GM19328 (cell line): Measurements from ENCODE around the gene PLXDC2.

ENCODE experiments used
- ATAC-seq: cut with Tn5 transposase; IDR thresholded peaks from one replicate; pipeline ENCODE4 v1.9.1; 2021; ENCODE audit warnings: mild to moderate bottlenecking, moderate library complexity; ENCODE audit not compliant: unreplicated experiment

The PLXDC2 gene

DNA sequence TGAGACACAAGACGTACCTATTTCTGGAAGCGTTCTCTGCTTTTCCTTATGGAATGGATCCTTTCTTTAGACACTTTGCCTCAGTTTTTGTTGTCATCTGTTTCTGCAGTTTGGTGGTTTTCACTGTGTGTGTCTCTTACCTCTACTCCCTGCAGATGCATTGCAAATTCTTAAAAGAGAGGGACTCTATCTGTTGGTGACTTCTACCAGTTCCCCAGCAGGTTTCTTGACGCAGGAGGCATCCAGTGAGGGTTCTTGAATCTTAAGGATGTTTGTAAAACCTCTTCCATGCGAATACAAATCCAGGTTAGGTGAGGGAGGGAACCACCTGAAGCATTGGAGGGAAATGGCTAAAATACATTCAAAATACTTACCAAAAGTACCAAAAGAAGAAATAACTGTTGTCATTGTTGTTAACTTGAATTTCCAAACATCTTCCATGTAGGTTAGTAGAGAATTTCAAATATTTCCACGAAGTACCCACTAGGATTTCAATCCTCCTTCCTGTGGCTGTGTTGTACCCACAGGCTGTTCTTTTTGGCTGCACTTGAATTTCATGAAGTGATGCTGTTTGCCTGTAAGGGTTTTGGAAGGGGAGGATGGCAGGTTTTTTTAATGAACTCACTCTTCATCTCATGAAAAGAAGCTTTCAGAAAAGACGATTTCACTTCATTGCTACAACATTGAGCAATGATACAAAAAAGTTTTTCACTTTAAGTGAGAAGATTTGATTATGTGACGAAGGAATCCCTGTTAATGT is 32.2 kb downstream of the PLXDC2 start:
- no peak for ATAC-seq

DNA sequence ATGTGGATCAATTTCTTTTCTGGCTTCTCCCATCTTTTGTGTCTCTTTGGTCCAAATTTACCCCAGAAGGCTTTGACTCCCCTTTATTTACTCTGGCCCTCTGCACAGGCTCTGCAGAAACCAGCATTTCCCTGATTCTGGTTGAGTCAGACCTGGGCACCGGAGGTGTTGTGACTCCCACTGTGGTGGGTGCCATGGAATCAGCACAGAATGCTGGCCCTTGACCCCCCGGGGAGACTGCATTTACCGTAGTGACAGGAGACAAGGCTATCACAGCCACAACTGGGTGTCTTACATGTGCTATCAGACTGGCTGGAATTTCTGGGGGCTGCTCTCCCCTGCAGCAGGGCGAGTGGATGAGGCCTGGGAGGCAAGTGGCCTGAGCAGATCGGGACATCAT is 37.6 kb downstream of the PLXDC2 start:
- ATAC-seq, result no peak

DNA sequence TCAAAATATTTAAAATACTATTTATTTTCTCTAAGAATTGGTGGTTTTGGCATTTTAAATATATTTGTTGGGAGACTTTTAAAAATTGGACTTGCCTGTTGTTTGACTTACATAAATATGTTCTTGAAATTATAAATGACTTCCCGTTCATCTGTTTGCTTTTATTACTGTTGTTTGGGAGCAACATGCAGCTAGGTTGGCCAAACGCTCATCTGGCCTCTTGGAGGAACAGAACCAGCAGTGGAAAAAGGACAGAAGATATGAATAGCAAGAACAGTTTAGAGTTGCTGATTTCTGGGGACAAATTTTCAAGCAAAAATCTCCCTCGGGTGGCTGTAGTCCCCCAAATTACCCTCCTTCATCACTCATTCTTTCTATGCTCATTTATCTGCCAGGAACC is 41.6 kb downstream of the PLXDC2 start:
- no peak for ATAC-seq

DNA sequence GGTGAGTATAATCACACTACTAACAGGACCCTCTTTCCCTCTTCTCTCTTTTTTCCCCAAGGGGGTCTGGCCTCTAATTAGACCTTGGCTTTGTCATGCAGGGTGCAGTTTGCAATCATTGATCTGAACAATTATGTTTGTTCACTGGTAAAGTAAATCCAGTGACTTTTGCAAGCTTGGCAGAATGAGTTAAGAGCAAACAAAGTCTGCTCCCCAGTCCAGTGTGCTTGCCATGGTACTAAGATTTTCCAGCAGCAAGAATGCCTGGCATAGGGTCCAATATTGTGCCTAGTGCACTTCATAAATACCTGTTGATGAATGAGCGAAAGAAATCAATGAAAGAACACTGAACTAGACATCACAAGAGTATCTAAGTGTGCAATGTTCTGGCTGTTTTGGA is 43.9 kb downstream of the PLXDC2 start:
- no peak for ATAC-seq

DNA sequence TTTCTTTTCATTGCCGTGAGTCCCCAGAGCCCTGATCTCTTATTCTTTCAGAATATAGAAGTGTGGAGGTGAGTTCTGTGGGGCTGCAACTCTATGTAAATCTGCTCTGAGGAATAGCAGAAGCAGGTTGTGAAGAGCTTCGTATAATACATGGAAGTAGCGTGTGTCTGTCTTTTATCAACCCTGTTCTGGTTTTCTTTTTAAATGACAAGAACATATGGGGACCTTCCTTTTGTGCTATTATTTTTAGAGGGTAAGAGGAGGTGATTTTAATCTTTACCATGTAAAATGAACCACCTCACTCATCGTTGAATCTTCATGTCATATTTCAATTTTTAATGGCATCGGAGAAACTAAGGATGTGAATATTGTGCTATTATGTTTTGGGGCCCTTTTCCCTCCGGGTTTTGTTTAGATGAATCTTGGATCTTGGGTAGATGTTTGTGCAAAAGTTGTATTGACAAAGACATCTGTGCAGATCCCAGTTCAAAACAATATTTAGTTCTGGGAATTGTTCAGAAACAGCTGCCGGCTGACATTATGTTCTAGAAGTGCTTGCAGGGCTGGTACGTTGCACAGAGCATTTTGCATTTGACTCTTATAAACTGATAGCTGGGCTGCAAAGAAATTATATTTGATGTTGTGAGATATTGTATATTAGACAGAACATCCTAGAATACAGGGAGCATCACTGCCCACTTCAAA is 46.7 kb downstream of the PLXDC2 start:
- ATAC-seq, result no peak

DNA sequence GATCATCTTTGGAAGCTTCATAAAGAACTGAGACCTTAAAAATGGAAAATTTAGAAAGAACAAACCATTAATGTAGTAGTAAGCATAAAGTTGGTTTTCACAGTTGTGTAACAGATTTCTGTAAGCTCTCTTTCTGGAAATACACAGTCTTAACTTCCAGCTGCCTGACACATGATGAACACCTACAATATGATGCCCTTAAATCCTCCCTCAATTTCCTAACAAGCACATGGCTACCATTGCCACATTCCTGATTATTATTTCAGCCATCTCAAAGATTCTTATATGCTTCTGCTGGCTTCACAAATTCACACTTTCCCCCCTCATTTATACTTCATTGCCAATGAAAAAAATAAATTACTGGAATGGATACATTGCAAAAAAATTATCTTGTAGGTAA is 49.4 kb downstream of the PLXDC2 start:
- ATAC-seq, result no peak

DNA sequence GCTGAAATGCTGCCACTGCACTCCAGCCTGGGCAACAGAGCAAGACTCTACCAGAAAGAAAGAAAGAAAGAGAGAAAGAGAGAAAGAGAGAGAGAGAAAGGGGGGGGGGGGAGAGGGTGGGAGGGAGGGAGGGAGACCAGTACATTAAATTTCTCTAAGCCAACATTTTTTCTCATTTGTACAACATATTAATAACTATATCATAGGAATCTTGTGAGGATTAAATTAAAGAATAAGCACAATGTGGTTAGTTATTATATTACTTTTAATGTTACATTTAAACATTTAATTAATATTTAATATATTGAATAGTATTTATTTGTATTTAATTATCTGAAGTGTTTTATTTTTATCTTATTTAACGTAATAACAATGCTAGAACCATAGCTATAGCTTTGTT is 53.1 kb downstream of the PLXDC2 start:
- no peak for ATAC-seq

DNA sequence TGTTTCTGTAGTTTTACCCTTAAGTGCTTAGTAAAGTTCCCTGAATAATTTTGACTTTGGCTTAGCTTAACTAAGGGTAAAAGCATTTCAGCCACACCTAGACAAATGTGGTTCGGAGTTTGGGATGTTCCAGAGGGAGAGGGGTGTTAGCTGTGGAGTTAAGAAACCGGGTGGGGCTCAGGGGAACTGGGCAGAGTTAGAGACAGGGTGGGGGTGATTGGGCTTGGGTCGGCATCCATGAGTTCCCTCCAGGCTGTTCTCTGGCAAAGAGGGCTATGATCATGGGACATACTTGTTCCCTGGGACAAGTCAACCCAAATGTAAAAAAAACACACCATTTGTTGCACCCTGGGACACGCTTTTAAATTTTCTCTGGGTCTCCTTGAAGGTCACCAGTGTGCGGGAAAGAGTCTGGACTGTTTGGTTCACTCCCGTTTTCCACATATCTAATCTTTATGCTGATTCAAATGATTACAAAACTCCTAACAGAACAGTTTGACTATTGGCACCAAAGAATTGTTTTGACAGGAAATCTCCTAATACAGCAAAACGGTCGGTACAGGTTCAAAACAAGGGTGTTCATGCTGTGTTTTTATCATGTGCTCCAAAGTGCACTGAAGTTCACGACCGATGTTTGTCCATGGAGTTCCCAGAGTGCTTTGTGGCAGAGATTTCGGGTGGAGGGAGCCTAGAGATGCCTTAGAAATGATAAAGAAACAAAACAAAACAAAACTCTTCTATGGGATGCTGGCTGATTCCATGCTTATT is 56.5 kb downstream of the PLXDC2 start:
- ATAC-seq, result no peak

DNA sequence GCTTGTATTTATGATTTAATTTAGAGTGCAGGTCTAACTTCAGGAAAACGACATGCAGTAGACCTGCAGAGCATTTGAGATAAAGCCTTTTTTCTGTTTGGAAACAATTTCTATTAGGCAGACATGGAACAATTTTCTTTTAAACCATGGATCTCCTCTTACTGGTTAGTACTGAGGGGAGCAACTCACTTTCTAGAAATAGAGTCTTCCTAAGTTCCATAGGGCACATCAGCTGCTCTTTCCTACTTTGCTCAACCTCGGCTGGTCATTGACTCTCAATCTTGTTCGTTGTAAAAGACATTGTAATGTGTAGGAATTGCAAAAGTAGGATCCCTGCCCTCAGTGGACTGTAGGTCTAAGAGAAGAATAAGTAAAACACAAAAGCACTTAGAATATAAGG is 58.0 kb downstream of the PLXDC2 start:
- ATAC-seq, result no peak

DNA sequence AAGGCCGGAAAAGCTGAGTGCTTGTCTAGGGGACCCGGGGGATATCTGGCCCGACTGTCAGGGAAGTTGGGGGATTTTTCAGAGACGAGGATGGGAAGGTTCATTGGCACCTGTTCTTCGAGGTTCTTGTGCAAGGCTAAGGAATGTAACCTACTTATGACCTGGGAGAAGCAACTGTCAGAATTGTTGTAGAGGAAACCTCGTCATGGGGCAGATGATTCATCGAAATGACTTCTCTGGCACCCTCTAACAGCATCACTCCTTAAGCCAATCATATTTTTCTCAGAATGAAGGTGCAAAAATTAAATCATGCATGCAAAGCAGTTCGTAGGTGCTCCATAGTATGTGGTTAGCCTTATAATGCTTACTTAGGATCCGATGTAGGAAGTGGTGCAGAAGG is 58.6 kb downstream of the PLXDC2 start:
- no peak for ATAC-seq

DNA sequence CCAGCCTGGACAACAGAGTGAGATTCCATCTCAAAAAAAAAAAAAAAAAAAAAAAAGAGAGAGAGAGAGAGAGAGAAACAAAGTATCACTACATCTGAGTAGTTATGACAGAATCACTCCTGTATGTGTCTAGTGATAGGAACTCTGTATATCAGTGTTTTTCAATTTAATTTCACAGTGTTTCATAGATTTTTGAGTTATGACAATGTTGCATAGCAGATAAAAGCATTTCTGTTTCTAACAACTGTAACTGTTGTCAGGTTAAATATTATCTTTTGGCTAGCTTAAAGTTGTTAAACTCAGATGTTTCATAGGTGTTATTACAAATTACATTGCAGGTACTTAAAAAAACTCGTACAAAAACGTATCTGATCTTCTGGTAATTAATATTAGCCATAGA is 60.3 kb downstream of the PLXDC2 start:
- no peak for ATAC-seq

DNA sequence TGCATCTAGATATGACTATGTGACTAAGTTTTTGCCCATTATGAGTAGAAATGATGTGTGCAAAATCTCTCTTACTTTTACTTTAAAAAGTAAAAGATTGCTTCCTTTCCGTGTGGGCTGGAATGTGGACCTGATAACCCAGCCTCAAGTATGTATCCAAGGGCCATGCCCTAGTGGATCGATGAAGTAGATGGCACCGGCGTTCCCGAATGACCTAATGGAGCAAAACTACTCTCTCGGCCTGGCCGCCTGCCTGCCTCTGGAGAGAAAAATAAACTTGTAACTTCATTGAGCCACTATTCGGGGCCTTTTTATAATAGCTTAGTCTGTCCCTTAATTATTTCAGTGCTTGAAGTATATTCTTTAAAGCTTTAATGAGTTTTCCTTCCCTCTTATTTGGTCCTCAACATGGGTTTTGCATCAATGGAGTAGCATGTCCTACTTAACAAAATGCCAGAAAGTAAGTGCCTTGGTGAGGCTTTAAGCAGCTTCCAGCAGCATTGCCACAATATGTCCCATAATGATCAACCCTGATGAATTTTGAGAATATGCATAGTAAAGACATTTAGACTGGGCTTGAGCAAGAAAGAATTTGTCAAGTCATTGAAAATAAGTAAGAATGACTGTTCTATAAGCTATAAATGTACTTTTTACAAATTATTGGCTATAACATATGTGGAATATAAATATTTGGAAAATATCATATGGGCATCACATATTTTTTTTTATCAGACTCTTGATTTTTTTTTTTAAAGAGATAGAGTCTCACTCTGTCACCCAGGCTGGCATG is 61.4 kb downstream of the PLXDC2 start:
- ATAC-seq, result no peak

DNA sequence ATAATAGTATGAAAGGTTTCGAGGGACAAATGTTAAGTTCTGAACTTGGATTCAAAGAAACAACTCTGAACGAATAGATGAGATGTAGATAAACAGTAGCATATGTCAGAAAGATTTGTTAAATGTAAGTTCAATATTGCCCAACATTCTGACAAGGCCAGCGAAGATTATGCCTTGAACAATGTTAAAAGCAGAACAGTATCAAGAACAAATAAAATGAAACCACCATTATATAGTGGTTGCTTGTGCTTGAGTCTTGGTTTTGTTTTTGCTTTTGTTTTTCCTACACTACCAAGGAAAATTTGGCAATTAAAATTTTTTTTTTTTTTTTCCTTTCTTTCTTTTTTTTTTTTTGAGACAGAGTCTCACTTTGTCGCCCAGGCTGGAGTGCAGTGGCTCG is 66.4 kb downstream of the PLXDC2 start:
- ATAC-seq, result no peak

DNA sequence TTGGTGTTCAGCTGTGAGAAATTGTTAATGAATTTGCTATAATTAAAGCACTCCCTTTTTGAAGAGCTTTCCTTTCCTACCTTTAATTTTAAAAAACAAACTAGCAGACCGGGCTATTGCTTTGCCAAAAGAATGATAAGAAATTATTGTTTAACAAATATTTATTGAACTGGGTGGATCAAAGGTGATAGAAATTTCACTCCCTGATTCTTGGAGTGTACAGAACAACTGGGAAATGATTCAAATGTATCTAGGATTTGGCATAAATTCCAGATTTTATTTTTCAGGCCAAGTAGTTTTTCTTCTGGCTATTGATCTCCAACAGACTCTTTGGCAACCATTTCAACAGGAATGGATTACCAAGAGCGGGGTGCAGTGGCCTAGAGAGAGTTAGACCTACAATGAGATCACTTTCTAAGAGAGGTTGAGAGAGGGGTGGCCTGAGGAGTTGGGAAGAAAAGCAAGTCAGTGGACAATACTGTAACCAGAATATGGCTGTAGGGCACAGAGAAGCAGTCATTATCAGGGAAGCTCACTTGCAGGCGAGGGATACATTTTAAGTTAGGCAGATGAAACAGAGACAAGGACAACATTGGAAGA is 71.9 kb downstream of the PLXDC2 start:
- ATAC-seq, result no peak

DNA sequence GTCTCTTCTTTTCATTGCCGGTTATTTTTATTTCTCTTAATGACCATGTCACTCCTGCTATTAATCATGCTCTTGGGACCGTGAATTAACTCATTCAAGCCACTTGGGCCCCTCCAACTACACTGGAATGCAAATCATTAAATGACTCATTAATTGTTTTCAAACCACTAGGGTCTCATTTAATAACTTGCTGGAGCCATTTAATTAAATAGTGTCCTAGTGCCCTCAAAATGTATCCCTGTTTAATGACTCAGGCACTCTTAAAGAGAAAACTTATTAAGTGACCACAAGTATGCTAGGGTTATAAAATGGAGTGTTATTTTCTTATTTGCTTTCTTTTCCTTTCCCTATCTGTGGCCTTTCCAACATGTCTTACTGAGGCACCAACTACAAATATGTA is 73.0 kb downstream of the PLXDC2 start:
- no peak for ATAC-seq

DNA sequence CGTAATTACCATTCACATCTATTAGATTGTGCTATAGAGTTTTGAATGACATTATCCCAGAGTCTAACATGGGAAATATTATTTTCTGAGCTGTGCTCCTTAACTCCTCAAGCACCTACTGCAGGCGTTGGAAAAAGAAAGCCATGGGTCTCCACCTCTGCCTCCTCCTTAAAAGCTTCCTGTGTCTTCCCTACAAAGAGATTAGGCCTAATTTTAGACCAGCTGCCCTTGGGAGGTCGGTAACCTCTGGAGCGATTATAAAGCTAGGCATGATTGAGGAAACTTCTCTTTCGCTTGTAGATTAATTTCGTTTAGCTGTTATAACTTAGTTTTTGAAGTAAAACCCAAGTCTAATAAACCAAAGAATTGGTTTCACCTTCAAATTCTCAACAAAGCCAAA is 75.2 kb downstream of the PLXDC2 start:
- no peak for ATAC-seq

DNA sequence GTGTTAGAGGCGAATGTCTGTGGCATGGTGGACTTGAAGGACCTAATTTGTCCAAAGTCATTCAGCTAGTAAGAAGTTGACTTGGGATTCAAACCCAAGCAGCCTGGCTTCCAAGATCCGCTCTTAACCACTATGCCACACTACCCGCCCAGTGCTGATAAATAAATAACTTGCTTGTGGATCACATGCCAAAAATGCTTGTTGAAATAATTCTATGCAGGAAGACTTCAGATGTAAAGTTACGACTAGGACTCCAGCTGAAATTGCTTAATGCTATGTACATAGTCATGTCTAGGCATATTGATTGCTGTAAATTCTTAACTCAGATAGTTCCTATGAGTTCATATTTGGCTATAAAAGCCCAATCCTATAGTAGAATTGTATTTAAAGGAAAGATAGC is 76.0 kb downstream of the PLXDC2 start:
- ATAC-seq, result no peak

DNA sequence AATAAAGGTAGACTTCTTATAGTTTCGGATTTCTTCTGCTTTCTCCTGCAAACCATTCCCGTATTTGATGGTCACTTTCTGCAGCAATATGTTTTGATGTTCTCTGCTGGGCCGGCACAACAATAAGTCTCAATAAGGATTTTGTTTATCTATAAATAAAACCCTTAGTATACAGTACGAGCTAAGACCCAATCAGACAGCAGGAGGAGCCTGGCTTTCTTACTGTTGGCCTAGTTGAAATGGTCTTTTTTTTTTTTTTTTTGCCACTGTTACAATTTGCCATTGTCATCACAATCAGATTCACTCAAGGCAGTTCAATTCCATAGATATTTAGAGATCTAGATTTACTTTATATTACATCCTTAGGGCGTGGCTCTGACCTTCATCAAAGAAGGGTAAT is 76.4 kb downstream of the PLXDC2 start:
- no peak for ATAC-seq

DNA sequence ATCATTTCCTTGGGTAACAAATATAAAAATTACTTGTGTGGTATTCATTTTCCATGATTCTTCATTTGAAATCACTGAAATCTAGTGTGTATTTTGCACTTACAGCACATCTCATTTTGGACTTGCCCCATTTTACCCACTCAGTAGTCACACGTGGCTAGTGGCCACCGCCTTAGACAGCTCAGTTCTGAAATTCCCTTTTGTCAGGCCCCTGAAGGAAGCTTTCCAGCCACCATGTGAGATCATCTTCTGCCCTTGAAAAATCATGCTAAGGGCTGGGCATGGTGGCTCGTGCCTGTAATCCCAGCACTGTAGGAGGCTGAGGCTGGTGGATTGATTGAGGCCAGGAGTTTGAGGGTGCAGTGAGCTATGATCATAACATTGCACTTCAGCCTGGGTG is 79.3 kb downstream of the PLXDC2 start:
- ATAC-seq, result no peak

DNA sequence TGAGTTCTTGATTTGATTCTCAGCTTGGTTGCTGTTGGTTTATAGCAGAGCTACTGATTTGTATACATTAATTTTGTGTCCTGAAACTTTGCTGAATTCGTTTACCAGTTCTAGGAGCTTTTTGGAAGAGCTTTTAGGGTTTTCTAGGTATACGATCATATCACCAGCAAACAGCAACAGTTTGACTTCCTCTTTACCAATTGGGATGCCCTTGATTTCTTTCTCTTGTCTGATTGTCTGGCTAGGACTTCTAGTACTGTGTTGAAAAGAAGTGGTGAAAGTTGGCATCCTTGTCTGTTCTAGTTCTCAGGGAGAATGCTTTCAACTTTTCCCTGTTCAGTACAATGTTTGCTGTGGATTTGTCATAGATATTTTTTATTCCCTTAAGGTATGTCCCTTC is 86.2 kb downstream of the PLXDC2 start:
- no peak for ATAC-seq

DNA sequence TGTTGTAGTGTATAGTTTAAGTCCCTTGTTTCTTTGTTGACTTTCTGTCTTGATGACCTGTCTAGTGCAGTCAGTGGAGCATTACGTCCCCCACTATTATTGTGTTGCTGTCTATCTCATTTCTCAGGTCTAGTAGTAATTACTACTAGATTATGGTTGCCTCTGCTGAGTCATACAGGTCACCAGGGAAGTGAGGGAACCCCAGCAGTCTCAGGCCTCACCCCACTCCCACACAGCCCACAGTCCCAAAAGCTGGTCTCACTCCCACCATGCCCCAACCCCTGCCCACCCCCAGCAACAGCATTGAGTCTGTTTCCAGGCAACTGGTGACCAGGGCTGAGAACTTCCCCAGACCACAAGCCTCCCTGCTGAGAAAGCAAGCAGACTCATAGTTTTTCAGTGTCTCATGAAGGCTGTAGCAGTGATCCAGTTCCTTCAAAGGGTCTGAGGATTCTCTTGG is 88.0 kb downstream of the PLXDC2 start:
- ATAC-seq, result no peak
